ENCODE results near the gene TRIP13. TPM values are rescaled to one million over a fixed set of nuclear protein-coding genes. Genes with fewer than 3 reads are reported as not detected.

Gene TRIP13
- total and polyA plus RNA-seq, 2 of the 4 experiments (the other 2 are of a cell fraction), result 17.1 to 35.5 TPM

GRCh38 chr5:923281-923873, 30.7 kb downstream of the TRIP13 start (continued):
- no peak for TF ChIP-seq BHLHE40 (IDR thresholded peaks at IDR 0.05; ENCODE audit: low read depth, low read length)

GRCh38 chr5:926417-927171, 33.9 kb downstream of the TRIP13 start:
- Histone ChIP-seq H3K56ac (ENCODE audit: extremely low read depth, insufficient read depth, low read length) (no peak overlapping the region), H4K91ac (ENCODE audit: insufficient read depth, low read depth, low read length) (no peak overlapping the region), H4K8ac (ENCODE audit: low read depth in 2 of 2, low read length in 2 of 2) (no peak overlapping the region), H2BK120ac (ENCODE audit: low read depth, low read length) (no peak overlapping the region), H3K9me3 (ENCODE audit: control insufficient read depth, insufficient read depth, low read length) (no peaks in the 10 kb centered on the region), H3K27ac (ENCODE audit: insufficient read depth, low read length) (no peak overlapping the region), H3K4me2 (ENCODE audit: low read depth, low read length) (no peak overlapping the region), H3K27me3 (ENCODE audit: control insufficient read depth, insufficient read depth, low read length) (peaks cover 16% of the 10 kb centered on the region), H2AK5ac (ENCODE audit: low read depth, low read length) (no peak overlapping the region), H3K36me3 (ENCODE audit: control insufficient read depth, insufficient read depth, low read length) (no peaks in the 10 kb centered on the region), H2AFZ (replicated peaks; ENCODE audit: low read length, poor library complexity) (peak overlapping the region; percentile 46), H4K20me1 (ENCODE audit: insufficient read depth, low read length) (no peaks in the 10 kb centered on the region), H2AK9ac (replicated peaks; ENCODE audit: low read depth, low read length, poor library complexity) (no peak overlapping the region), H3K18ac (ENCODE audit: low read depth, low read length) (no peak overlapping the region), H2BK5ac (ENCODE audit: low read depth, low read length, poor library complexity, severe bottlenecking) (no peak overlapping the region), H3K4me3 (ENCODE audit: insufficient read depth, low read depth, low read length) (no peak overlapping the region), H2BK20ac (ENCODE audit: low read depth, low read length) (no peak overlapping the region), H3K79me1 (ENCODE audit: low read depth in 1 of 2, low read length in 2 of 2) (no peaks in the 10 kb centered on the region), H3K4ac (ENCODE audit: low read depth, low read length) (no peak overlapping the region), H3K23ac (ENCODE audit: low read depth, low read length) (no peak overlapping the region), H3K9me1 (ENCODE audit: insufficient read depth, low read length) (no peaks in the 10 kb centered on the region; the same call in 1 of the 2 replicates), H2BK15ac (ENCODE audit: low read depth, low read length) (no peak overlapping the region), H4K5ac (ENCODE audit: low read depth, low read length) (no peak overlapping the region), H3K14ac (replicated peaks; ENCODE audit: low read depth, low read length) (no peak overlapping the region), H3K4me1 (ENCODE audit: control insufficient read depth, insufficient read depth, low read length) (no peaks in the 10 kb centered on the region; the same call in 1 of the 2 replicates), H3K9ac (ENCODE audit: low read depth, low read length) (0 out of 2 replicates have a peak overlapping the region, but pooled peaks have one; percentile 23)
- dilution Hi-C loops (cut with HindIII; ENCODE audit: low sequenced_read_pairs, unreplicated experiment) (no loop called here), in situ Hi-C loops (cut with MboI; ENCODE audit: low sequenced_read_pairs) (no loop called here), intact Hi-C loops (cut with micrococcal nuclease) (no loop called here)
- no TSS peak for BruUV-seq (replicated peaks)
- 18% methylated on average over 40 of the region's 65 CpGs; no CpG with 5 or more reads in 1 of the 2 experiments for WGBS, 2 experiments (ENCODE audit: extremely low coverage in 2 of 2, insufficient read length in 1 of 2)
- CTCF ChIA-PET, result interaction anchor here (0.5 kb wide), 1 partner anchor 282 kb away, joined by 3 read pairs; no protein-coding TSS in a partner anchor
- ATAC-seq (ENCODE audit: low read depth) (peak; percentile 50), DNase-seq (no peak)
- TF ChIP-seq CTCF (conservative IDR thresholded peaks at IDR 0.05; ENCODE audit: low read depth, low read length), result 0 out of 2 replicates have a peak, but pooled peaks have one; percentile 24
- TF ChIP-seq CEBPB (IDR thresholded peaks at IDR 0.05; ENCODE audit: low read depth, low read length), result no peak
- POLR2A ChIA-PET (ENCODE audit: unreplicated experiment), result no interaction called here

Data from IMR-90 (cell line).